ENCODE measurements around the gene HTR2C.
"Not testable (repeated sequence)": the region's sequence is repeated elsewhere in the genome, so short reads cannot be mapped to it uniquely, and the experiment has no call there.

GRCh38 chrX:114937090-114937489 lies 353.2 kb downstream of the HTR2C start:
- not testable (repeated sequence) for TF ChIP-seq CTCF (IDR thresholded peaks at IDR 0.05); EZH2 (IDR thresholded peaks at IDR 0.05; ENCODE audit: borderline replicate concordance, insufficient read depth, low read depth, low read length, poor library complexity, severe bottlenecking)
